ENCODE results near the gene KCND2. TPM values are rescaled to one million over a fixed set of nuclear protein-coding genes. Genes with fewer than 3 reads are reported as not detected.

Gene KCND2
- total and polyA plus RNA-seq, 12 donors: 0.04 to 0.64 (median 0.16) TPM; not detected in 4

GRCh38 chr7:120307991-120308545 is 35.1 kb downstream of the KCND2 start:
- ATAC-seq (no peak), DNase-seq (no peak)
- Histone ChIP-seq H3K9me3 (no peaks in the 10 kb centered on the region), H3K27me3 (no peaks in the 10 kb centered on the region), H3K4me1 (no peaks in the 10 kb centered on the region), H3K27ac (no peak overlapping the region), H3K4me3 (no peak overlapping the region), H3K36me3 (no peaks in the 10 kb centered on the region)
- intact Hi-C loops (cut with DNase I): no loop called here
- 55 to 68% methylated on average over 4 of the region's 4 CpGs for WGBS, 2 donors
- TF ChIP-seq, protein P1, sequence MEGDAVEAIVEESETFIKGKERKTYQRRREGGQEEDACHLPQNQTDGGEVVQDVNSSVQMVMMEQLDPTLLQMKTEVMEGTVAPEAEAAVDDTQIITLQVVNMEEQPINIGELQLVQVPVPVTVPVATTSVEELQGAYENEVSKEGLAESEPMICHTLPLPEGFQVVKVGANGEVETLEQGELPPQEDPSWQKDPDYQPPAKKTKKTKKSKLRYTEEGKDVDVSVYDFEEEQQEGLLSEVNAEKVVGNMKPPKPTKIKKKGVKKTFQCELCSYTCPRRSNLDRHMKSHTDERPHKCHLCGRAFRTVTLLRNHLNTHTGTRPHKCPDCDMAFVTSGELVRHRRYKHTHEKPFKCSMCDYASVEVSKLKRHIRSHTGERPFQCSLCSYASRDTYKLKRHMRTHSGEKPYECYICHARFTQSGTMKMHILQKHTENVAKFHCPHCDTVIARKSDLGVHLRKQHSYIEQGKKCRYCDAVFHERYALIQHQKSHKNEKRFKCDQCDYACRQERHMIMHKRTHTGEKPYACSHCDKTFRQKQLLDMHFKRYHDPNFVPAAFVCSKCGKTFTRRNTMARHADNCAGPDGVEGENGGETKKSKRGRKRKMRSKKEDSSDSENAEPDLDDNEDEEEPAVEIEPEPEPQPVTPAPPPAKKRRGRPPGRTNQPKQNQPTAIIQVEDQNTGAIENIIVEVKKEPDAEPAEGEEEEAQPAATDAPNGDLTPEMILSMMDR (IDR thresholded peaks at IDR 0.05): no peak

DNA sequence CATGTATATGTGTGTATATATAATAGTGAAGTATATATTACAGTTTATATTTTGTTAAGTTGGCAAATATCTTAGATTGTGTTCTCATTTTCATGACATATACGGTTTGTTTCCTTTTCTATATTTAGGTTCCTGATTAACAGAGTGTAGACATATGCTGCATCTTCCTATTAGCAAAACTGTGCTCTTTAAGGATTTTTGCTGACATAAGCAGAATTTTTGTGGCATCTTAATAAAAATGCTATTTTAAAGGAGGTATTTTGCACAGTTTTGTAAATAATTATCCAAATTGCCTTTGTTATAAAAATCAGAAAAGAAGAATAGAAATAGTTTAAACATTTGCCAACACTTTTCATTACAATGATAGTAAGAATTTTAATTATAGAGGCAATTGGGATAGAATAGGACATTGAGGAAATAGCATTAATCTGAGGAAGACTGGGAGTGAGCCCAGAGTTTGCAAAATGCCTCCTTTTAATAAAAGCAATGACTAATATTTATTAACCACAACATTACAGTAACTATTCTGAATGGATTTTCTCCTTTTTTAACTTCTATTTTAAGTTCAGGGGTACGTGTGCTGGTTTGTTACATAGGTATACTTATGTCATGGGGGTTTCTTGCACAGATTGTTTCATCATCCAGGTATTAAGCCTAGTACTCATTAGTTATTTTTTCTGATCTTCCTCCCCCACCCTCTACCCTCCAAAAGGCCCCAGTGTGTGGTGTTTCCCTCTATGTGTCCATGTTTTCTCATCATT is 38.2 kb downstream of the KCND2 start:
- ATAC-seq: no peak

GRCh38 chr7:120320218-120320961 is 47.4 kb downstream of the KCND2 start:
- TF ChIP-seq, protein P1 (IDR thresholded peaks at IDR 0.05): no peak
- Histone ChIP-seq H3K36me3 (no peaks in the 10 kb centered on the region), H3K4me1 (no peaks in the 10 kb centered on the region), H3K9me3 (no peaks in the 10 kb centered on the region), H3K4me3 (no peak overlapping the region), H3K27ac (no peak overlapping the region), H3K27me3 (no peaks in the 10 kb centered on the region)
- WGBS, 2 donors: 64 to 66% methylated on average over 3 of the region's 3 CpGs
- DNase-seq (no peak), ATAC-seq (no peak)
- intact Hi-C loops (cut with DNase I): no loop called here

More for the DNA sequence above, 38.2 kb downstream of the KCND2 start:
- WGBS, 2 donors: 52 to 58% methylated on average over 2 of the region's 2 CpGs
- H3K9me3 ChIP-seq: no peaks in the 10 kb centered on the region
- TF ChIP-seq, protein P1 (IDR thresholded peaks at IDR 0.05): no peak
- no peaks in the 10 kb centered on the region for H3K27me3 ChIP-seq
- no peaks in the 10 kb centered on the region for H3K4me1 ChIP-seq
- no peak for DNase-seq
- intact Hi-C loops (cut with DNase I): no loop called here
- H3K36me3 ChIP-seq: no peaks in the 10 kb centered on the region
- H3K27ac ChIP-seq: no peak overlapping the region
- no peak overlapping the region for H3K4me3 ChIP-seq

GRCh38 chr7:120327054-120327453 is 54.1 kb downstream of the KCND2 start:
- no peaks in the 10 kb centered on the region for H3K9me3 ChIP-seq
- no peaks in the 10 kb centered on the region for H3K4me1 ChIP-seq
- H3K27ac ChIP-seq: no peak overlapping the region
- no peaks in the 10 kb centered on the region for H3K27me3 ChIP-seq
- H3K4me3 ChIP-seq: no peak overlapping the region
- H3K36me3 ChIP-seq: no peaks in the 10 kb centered on the region
- WGBS, 2 donors: 75 to 79% methylated on average over 1 of the region's 1 CpG
- no peak for ATAC-seq
- TF ChIP-seq, protein P1 (IDR thresholded peaks at IDR 0.05): no peak
- intact Hi-C loops (cut with DNase I): no loop called here
- no peak for DNase-seq

All from heart right ventricle (tissue), 16 donors.